GM19324 (cell line): ENCODE measurements around the gene HOXA5.

Source experiments
- ATAC-seq: cut with Tn5 transposase; IDR thresholded peaks from one replicate; pipeline ENCODE4 v1.9.1; 2021; ENCODE audit warnings: mild to moderate bottlenecking, moderate library complexity; ENCODE audit not compliant: unreplicated experiment, low FRiP score

The HOXA5 gene

GRCh38 chr7:27124096-27124901 is 19.2 kb downstream of the HOXA5 start:
- no peak for ATAC-seq

GRCh38 chr7:27123477-27124053 is 19.9 kb downstream of the HOXA5 start:
- no peak for ATAC-seq

GRCh38 chr7:27123007-27123476 is 20.4 kb downstream of the HOXA5 start:
- ATAC-seq: no peak

GRCh38 chr7:27122077-27122910 is 21.2 kb downstream of the HOXA5 start:
- ATAC-seq: no peak

- no peak for ATAC-seq
Measured at GRCh38 chr7:27121684-27122076, 21.8 kb downstream of the HOXA5 start.

GRCh38 chr7:27119412-27119911 is 24.0 kb downstream of the HOXA5 start:
- no peak for ATAC-seq

- no peak for ATAC-seq
Measured at GRCh38 chr7:27118580-27118979, 24.9 kb downstream of the HOXA5 start.

- no peak for ATAC-seq
Measured at GRCh38 chr7:27117887-27118491, 25.5 kb downstream of the HOXA5 start.

- ATAC-seq: no peak
Measured at GRCh38 chr7:27116962-27117886, 26.3 kb downstream of the HOXA5 start.

GRCh38 chr7:27116031-27116961 is 27.2 kb downstream of the HOXA5 start:
- no peak for ATAC-seq

- ATAC-seq: no peak
Measured at GRCh38 chr7:27115221-27116026, 28.1 kb downstream of the HOXA5 start.

- ATAC-seq: no peak
Measured at GRCh38 chr7:27114881-27115220, 28.6 kb downstream of the HOXA5 start.

GRCh38 chr7:27113991-27114769 is 29.3 kb downstream of the HOXA5 start:
- no peak for ATAC-seq

GRCh38 chr7:27112955-27113949 is 30.2 kb downstream of the HOXA5 start:
- no peak for ATAC-seq

GRCh38 chr7:27112361-27112760 is 31.1 kb downstream of the HOXA5 start:
- ATAC-seq: no peak

- ATAC-seq: no peak
Measured at GRCh38 chr7:27111751-27112277, 31.7 kb downstream of the HOXA5 start.
